Peyer's patch (tissue), 4 donors: Measurements from ENCODE around the gene KDM4C.

ENCODE experiments used
- CTCF ChIP-seq, 6 experiments: fragments of 450-650 bp in 4 of 6; fragments of 200-600 bp in 2 of 6; sonication (generic) in 1 of 6; IDR thresholded peaks; one replicate each; pipeline ENCODE4 v1.5.1; 2017 to 2019; ENCODE audit warnings: antibody characterized with exemption in 6 of 6, mild to moderate bottlenecking in 3 of 6, moderate library complexity in 1 of 6
- POLR2A ChIP-seq, 2 donors: fragments of 450-650 bp; IDR thresholded peaks; one replicate each; pipeline ENCODE4 v1.5.1; 2017; ENCODE audit warnings: antibody characterized with exemption in 2 of 2, mild to moderate bottlenecking in 2 of 2, moderate library complexity in 2 of 2

DNA sequence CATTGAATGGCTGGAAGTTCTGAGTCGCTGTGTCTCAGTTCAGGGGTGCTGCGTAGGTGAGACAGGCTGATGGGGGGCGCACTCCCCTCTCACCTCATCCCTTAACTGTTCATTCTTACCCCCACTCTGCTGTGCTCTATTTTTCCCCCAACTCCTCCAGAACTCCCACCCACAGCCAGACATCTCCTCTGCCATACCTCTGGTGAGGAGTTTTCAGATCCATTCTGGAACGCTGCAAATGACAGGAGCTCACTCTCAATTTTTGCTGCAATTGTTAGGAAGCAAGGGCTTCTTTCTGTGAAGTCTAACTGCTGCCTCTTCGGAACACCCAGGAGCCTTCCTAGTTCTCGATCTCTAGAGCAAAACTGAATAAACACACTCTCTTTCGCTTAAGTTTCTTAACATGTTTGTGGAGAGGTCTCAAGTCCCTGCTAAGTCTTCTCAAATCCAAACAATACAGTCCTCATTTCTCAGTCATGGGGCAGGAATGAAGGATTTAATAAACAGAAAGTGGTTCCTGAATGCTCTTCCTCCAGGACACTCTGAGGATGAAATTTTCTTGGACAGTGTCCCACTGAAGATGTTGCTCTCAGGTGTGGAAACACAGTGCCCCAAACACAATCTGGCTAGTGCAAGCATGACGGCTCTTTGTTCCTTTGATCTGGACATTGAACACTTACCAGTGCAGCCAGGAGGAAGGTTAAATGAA is 387.7 kb downstream of the KDM4C start:
- TF ChIP-seq CTCF (IDR thresholded peaks at IDR 0.05) (no peak), POLR2A (IDR thresholded peaks at IDR 0.05) (no peak)
